ENCODE measurements around the gene ADCY5. TPM values are rescaled to one million over a fixed set of nuclear protein-coding genes. Genes with fewer than 3 reads are reported as not detected.

Gene ADCY5
- polyA plus RNA-seq, 3 donors: not detected

- Histone ChIP-seq H3K4me1 (ENCODE audit: control insufficient read depth in 1 of 2, insufficient read depth in 2 of 2, low read length in 2 of 2) (peaks cover 12 to 18% of the 10 kb centered on the region in 2 donors), H3K27me3 (ENCODE audit: control insufficient read depth in 2 of 2, insufficient read depth in 2 of 2, low read length in 2 of 2) (peaks cover 44 to 67% of the 10 kb centered on the region in 2 donors), H3K27ac (ENCODE audit: low read depth in 1 of 2, low read length in 2 of 2) (no peak overlapping the region), H4K20me1 (ENCODE audit: insufficient read depth, low read length) (no peaks in the 10 kb centered on the region), H3K9ac (ENCODE audit: insufficient read depth, low read length, poor library complexity, severe bottlenecking) (peak overlapping the region; percentile 8), H2AFZ (ENCODE audit: insufficient read depth, low read depth, low read length, poor library complexity, severe bottlenecking) (peak overlapping the region; percentile 73), H3K4me3 (replicated peaks in 1 of 3; ENCODE audit: low read depth in 2 of 3, low read length in 3 of 3) (peak overlapping the region in 2 of 3 experiments; percentile 26 to 69), H3K9me3 (replicated peaks in 1 of 2; ENCODE audit: control insufficient read depth in 1 of 2, insufficient read depth in 1 of 2, low read length in 2 of 2) (peaks cover 0 to 10% of the 10 kb centered on the region in 2 donors), H3K4me2 (replicated peaks; ENCODE audit: extremely low read depth, low read length, poor library complexity, severe bottlenecking) (peak overlapping the region; percentile 79), H3K79me2 (ENCODE audit: insufficient read depth, low read length) (no peaks in the 10 kb centered on the region), H3K36me3 (replicated peaks in 1 of 2; ENCODE audit: control insufficient read depth in 1 of 2, insufficient read depth in 2 of 2, low read length in 2 of 2) (no peaks in the 10 kb centered on the region)
- Mint-ChIP-seq H3K36me3 (no peaks in the 10 kb centered on the region), H3K4me1 (peaks cover 2% of the 10 kb centered on the region), H3K27ac (no peak overlapping the region), H3K9me3 (peaks cover 0 to 12% (median 3%) of the 10 kb centered on the region in 7 donors), H3K27me3 (ENCODE audit: low read depth in 3 of 3) (peaks cover 62 to 86% (median 66%) of the 10 kb centered on the region in 3 donors), H3K4me3 (peak overlapping the region; percentile 34 to 85)
- intact Hi-C loops (cut with micrococcal nuclease): no loop called here
- DNase-seq: no peak
- TF ChIP-seq CTCF (IDR thresholded peaks at IDR 0.05): no peak
- under 1% methylated on average over 111 of the region's 114 CpGs for WGBS (ENCODE audit: insufficient coverage)
These were observed 459 bp upstream of the ADCY5 start for GRCh38 chr3:123449102-123449996.

GRCh38 chr3:123447749-123448517, 957 bp downstream of the ADCY5 start:
- Mint-ChIP-seq H3K9me3 (peaks cover 0 to 12% (median 3%) of the 10 kb centered on the region in 7 donors), H3K4me1 (peaks cover 2% of the 10 kb centered on the region), H3K36me3 (no peaks in the 10 kb centered on the region), H3K27me3 (ENCODE audit: low read depth in 3 of 3) (peaks cover 60 to 83% (median 65%) of the 10 kb centered on the region in 3 donors), H3K27ac (no peak overlapping the region), H3K4me3 (peak overlapping the region in 1 of 2 donors; percentile 68)
- peaks cover 39 to 68% of the 10 kb centered on the region in 2 donors for H3K27me3 ChIP-seq (ENCODE audit: control insufficient read depth in 2 of 2, insufficient read depth in 2 of 2, low read length in 2 of 2)
- TF ChIP-seq CTCF (IDR thresholded peaks at IDR 0.05): peak; percentile 52
- peak overlapping the region in 2 of 3 experiments; percentile 9 to 69 for H3K4me3 ChIP-seq (replicated peaks in 1 of 3; ENCODE audit: low read depth in 2 of 3, low read length in 3 of 3)
- WGBS (ENCODE audit: insufficient coverage): 10% methylated on average over 100 of the region's 110 CpGs
- peaks cover 0 to 10% of the 10 kb centered on the region in 2 donors for H3K9me3 ChIP-seq (replicated peaks in 1 of 2; ENCODE audit: control insufficient read depth in 1 of 2, insufficient read depth in 1 of 2, low read length in 2 of 2)
- H3K4me2 ChIP-seq (replicated peaks; ENCODE audit: extremely low read depth, low read length, poor library complexity, severe bottlenecking): peak overlapping the region; percentile 79
- peak overlapping the region; percentile 73 for H2AFZ ChIP-seq (ENCODE audit: insufficient read depth, low read depth, low read length, poor library complexity, severe bottlenecking)
- H3K27ac ChIP-seq (ENCODE audit: low read depth in 1 of 2, low read length in 2 of 2): no peak overlapping the region
- no peaks in the 10 kb centered on the region for H4K20me1 ChIP-seq (ENCODE audit: insufficient read depth, low read length)
- H3K36me3 ChIP-seq (replicated peaks in 1 of 2; ENCODE audit: control insufficient read depth in 1 of 2, insufficient read depth in 2 of 2, low read length in 2 of 2): no peaks in the 10 kb centered on the region
- peak in 2 of 3 donors; percentile 14 to 22 for DNase-seq
- intact Hi-C loops (cut with micrococcal nuclease): no loop called here
- no peaks in the 10 kb centered on the region for H3K79me2 ChIP-seq (ENCODE audit: insufficient read depth, low read length)
- peaks cover 12 to 18% of the 10 kb centered on the region in 2 donors for H3K4me1 ChIP-seq (ENCODE audit: control insufficient read depth in 1 of 2, insufficient read depth in 2 of 2, low read length in 2 of 2)
- H3K9ac ChIP-seq (ENCODE audit: insufficient read depth, low read length, poor library complexity, severe bottlenecking): peak overlapping the region; percentile 36

Measured in CD14-positive monocyte (primary cell).